GM18511 (cell line): ENCODE results near the gene GPR37L1.
"Not testable (repeated sequence)": the region's sequence is repeated elsewhere in the genome, so short reads cannot be mapped to it uniquely, and the experiment has no call there.

Experiments
- ATAC-seq: cut with Tn5 transposase; IDR thresholded peaks from one replicate; pipeline ENCODE4 v1.9.1; 2021; ENCODE audit warnings: mild to moderate bottlenecking, moderate library complexity; ENCODE audit not compliant: unreplicated experiment

GPR37L1 gene

DNA sequence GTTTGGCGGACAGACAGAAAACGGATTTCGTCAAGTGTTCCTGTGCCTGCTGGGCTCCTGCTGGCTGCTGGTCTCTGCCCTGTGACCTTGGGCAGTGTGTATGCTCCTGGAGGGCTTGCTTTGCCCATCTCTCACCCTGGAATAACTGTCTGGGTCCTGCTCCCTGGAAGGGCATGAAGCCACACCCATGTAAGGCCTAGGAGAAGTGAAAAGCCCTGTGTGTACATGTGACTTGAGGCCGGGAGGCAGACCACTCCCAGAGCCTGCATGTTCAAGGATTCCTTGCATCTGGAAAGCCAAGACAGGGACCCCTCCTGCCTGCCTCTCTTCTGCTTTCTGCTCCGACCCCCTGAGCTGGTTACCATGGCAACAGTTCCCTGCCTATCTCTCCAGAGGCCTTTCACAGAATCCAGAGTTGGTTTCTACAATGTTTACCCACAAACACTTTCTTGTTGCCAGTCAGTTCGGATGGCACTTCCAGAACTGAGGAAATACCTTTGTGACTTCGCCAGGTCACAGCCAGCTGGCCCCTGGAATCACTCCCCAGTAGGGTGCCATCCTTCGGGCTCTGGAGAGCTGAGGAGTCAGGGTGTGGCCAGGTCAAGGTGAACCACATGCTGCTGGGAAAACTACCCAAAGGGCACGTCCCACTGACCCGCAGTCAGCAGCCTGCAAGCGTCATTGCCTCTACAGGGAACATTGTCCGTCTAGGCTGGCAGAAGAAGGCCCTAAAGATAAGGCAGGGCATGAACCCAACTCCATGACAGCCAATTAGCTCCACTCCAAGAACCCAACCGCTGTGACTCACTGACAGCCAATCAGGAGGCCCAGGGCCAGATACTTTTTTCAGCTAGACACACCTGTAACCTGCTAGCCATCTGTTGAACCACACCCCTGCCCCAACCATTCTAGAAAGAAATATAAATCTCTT, 14.7 kb upstream of the GPR37L1 start:
- no peak for ATAC-seq

DNA sequence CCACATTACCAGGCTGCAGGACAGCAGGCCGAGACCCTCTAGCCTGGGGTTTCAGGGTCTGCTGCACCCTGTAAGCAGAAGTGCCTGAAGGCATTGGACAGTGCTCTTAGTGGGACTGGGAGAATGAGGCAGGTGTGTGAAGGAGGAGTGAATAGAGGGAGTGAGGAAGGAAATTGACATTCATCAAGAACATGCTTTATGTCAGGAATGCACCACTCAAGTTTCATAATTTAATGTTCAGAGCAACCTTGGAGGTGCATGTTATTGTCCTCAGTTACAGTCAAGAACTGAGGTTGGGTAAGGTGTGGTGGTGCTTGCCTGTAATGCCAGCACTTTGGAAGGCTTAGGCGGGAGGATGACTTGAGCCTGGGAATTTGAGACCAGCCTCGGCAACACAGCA, 11.7 kb upstream of the GPR37L1 start:
- no peak for ATAC-seq

DNA sequence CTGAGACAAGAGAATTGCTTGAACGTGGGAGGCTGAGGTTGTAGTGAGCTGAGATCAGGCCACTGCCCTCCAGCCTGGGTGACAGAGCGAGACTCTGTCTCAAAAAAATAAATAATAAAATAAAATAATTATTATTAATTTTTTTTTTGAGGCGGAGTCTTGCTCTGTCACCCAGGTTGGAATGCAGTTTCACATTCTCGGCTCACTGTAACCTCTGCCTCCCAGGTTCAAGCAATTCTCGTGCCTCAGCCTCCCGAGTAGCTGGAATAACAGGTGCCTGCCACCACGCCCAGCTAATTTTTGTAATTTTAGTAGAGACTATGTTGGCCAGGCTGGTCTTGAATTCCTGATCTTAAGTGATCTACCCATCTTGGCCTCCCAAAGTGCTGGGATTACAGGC, 11.1 kb upstream of the GPR37L1 start:
- not testable (repeated sequence) for ATAC-seq

DNA sequence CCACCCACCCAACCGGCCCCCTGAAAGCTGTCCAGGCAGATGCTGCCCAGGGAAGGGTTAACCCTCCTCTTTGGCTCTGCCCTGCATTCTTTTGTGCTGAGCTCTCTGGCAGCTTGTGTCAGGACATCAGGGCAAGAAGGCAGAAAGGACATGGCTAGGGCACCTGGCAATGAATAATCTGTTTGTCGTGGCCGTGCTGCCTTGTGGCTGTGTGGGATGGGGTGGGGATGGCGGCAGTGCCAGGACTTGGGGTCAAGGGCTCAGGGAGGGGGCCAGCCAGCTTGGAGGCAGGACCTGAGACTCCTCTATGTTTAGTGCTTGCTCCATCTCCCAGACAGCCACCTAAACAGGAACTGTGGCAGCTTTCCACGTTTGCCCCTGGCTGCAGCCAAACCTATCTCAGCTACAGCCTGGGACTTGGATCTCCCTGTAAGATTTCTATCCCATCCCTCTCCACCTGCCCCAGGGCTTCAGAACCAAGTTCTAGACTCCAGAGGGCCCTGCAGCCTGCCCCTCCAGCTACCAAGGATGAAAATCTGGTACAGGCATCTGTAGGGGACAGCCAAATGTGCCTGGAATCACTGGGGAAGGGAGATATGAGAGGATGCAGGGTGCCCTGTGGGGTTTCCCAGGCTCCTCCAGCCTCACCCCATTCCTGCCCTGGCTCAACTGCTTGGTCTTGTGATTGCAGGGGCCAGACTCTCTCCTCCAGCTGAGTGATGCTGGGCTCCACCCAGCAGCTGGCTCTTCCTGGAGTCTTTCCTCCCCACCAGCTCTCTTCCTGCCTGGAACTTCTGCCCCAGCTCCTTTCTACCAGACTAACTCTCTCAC, 9.6 kb upstream of the GPR37L1 start:
- no peak for ATAC-seq

DNA sequence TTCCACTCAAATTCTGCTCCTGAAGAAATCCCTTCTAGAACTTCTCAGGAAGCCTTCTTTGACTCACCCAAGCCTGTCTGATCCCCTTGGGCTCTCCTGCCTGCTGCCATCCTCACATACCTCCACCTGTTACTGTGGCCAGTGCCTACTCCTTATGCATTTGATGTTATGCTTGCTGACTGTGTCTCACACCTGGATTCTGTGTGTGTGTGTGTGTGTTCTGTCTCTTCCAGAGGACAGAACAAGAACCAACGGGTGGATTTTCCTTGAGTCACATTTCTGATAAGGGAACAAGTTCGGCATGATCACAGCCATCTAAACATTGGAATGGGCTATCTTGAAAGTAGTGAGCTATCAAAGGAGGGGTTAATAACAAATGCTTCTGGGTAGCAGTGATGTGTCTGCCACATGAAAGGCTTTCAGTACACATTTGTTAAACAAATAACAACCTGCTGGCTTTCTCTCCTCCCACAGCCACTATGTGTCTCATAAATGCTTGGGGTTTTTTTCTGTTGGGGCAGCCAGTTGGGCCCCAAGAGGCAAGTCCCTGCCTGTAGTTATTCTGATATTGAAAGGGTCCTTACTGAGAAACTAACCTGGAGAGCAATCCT, 8.9 kb upstream of the GPR37L1 start:
- no peak for ATAC-seq

DNA sequence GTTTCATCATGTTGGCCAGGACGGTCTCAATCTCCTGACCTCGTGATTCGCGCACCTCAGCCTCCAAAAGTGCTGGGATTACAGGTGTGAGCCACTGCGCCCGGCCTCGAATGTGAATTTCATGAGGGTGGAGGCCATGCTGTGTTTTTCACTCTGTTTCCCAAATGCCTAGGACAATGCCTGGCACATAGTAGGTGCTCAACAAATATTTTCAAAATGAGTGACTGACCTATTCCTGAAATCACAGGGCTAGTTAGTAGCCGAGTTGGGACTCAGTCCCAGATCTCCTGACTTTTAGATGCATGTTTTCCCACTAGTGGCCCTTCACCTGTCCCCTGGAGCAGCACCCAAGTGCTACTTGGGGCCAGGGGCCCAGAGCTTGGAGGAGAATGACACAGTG, 6.4 kb upstream of the GPR37L1 start:
- no peak for ATAC-seq

DNA sequence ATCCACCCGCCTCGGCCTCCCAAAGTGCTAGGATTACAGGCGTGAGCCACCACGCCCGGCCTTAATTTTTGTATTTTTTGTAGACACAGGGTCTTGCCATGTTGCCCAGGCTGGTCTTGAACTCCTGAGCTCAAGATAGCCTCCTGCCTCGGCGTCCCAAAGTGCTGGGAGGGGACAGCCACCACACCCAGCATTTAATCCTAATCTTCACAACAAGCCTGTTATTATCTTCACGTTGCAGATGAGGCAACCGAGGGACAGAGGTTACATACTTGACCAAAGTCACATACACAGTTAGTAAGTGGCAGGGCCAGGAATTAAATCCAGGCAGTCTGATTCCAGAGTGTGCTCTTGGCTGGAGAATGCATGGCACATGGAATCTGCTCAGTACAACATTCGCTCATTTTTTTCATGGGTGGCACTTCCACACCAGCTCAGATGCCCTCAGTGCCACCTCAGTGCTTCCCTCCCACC, 4.8 kb upstream of the GPR37L1 start:
- ATAC-seq: no peak

DNA sequence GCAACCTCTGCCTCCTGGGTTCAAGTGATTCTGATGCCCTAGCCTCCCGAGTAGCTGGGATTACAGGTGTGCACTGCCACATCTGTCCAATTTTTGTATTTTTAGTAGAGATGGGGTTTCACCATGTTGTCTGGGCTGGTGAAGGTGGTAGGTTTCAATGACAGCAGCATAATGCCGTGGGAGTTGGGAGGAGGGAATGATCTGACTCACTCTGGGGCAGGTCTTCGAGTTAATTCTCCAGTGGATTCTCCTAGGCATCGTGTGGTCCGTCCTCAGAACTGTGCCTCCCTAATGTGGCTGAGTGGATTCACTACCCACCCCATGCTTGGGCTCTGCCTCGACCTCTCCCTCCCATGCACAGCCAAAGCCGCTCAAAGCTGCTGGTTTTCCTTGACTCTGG, 1.7 kb upstream of the GPR37L1 start:
- ATAC-seq: no peak

DNA sequence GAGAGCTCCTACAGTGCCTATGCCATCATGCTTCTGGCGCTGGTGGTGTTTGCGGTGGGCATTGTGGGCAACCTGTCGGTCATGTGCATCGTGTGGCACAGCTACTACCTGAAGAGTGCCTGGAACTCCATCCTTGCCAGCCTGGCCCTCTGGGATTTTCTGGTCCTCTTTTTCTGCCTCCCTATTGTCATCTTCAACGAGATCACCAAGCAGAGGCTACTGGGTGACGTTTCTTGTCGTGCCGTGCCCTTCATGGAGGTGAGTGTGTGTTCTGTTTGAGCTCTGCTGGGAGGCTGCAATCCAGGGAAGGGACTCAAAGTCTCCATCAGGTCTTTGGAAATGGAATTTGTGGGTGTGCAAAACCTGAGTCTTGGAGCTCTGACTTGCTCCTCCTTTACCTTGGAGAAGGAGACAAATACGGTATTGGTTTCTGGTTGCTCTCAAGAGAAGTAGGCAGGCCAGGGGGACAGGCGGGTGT, 658 bp downstream of the GPR37L1 start:
- no peak for ATAC-seq

DNA sequence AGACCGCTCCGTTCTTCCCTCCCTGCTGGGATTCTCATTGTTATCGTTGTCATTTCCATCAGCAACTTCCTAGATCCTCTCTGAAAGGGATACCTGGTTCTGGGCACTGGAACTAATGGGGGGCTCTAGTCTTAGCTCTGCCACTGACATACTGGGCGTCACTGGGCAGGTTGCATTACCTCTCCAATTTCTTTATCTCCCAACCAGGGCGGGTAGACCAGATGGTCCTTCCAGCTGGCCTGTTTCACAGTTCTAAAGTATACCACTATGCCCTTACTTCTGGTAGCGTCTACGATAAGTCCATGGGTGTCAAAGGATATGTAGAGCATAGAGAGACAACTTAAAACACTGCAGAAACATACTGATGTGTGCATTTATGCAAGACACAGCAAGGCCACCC, 1.4 kb downstream of the GPR37L1 start:
- no peak for ATAC-seq

DNA sequence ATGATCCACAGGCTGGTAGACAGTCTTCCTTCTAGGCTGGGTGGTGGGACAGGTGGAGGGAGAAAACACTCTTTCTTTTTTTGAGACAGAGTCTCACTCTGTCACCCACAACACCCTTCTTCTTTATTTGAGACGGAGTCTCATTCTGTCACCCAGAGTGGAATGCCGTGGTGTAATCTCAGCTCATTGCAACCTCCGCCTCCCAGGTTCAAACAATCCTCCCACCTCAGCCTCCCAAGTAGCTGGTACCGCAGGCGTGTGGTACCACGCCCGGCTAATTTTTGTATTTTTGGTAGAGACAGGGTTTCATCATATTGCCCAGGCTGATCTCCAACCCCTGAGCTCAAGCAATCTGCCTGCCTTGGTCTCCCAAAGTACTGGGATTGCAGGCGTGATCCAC, 2.9 kb downstream of the GPR37L1 start:
- no peak for ATAC-seq

DNA sequence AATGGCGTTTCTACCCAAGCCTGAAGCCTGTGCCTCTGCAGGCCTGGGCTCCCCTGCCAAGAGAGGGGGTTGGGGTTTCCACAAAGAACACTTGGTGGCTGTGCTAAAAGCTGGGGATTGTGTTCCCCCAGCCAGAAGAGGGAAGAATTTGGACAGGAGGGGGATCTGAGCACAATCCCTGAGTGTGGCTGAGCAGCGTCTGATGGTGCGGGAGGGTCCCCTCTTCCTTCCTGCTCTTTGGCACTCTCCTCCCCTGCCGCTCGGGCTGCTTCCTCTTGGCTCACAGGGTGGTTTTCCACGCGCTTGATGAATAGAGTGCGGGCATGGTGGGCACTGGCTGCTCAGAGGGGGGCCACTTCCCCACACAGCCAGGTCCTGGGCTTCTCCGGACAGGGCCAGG, 3.7 kb downstream of the GPR37L1 start:
- no peak for ATAC-seq

DNA sequence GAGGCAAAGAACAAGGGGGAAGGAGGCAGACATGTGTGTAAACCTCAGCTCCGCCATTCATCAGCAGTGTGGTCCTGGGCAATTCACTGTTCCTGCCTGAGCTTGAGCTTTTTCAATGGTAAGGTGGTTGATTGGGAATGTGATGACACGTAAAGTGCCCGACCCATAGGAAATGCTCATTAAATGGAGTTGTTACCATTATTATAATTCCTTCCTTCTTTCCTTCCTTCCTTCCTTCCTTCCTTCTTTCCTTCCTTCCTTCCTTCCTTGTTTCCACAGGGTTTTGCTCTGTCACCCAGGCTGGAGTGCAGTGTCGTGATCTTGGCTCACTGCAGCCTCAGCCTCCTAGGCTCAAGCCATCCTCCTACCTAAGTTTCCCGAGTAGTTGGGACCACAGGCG, 4.3 kb downstream of the GPR37L1 start:
- ATAC-seq: no peak

DNA sequence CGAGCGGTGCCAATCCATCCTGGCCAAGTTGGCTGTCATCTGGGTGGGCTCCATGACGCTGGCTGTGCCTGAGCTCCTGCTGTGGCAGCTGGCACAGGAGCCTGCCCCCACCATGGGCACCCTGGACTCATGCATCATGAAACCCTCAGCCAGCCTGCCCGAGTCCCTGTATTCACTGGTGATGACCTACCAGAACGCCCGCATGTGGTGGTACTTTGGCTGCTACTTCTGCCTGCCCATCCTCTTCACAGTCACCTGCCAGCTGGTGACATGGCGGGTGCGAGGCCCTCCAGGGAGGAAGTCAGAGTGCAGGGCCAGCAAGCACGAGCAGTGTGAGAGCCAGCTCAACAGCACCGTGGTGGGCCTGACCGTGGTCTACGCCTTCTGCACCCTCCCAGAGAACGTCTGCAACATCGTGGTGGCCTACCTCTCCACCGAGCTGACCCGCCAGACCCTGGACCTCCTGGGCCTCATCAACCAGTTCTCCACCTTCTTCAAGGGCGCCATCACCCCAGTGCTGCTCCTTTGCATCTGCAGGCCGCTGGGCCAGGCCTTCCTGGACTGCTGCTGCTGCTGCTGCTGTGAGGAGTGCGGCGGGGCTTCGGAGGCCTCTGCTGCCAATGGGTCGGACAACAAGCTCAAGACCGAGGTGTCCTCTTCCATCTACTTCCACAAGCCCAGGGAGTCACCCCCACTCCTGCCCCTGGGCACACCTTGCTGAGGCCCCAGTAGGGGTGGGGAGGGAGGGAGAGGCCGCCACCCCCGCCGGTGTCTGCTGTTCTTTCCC, 5.3 kb downstream of the GPR37L1 start:
- ATAC-seq: no peak

DNA sequence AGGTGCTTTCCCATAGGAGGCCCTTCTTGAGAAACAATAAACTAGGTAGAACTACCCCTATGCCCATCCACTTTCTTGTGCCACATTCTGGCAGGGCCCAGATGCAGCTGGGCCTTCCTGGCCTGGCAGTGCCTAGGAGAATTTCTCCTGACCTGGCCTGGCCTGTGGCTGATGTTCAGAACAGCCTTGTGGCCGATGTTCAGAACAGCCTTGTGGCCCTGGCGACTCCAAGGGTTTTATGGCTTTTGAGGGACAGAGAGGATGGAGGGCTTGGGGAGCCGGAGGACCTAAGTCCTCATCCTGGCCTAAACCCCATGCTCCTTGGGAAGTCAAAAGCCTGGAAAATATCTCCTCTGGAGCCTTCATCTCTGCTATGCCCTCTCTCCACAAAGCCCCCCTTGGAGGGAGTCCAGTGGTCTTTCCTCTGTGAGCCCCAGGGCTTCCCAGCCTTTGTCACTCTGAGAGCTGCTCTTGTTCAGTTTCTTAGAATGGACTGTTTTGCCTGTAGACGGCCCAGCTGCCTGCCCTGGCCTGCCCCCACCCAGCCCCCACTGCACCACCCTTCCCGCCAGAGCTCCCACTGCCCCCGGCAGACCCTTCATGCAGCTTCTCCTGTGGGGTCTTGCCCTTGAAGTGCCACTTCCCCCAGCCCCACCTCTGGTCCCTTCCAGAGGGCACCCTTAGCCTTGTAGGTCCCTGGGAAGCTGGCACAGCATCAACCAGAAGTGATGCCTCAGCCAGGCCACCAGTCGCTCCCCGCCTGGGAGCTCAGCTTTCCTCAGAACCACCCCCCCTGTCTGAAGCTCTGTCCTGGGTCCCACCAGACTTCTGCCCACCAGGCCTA, 7.0 kb downstream of the GPR37L1 start:
- no peak for ATAC-seq

DNA sequence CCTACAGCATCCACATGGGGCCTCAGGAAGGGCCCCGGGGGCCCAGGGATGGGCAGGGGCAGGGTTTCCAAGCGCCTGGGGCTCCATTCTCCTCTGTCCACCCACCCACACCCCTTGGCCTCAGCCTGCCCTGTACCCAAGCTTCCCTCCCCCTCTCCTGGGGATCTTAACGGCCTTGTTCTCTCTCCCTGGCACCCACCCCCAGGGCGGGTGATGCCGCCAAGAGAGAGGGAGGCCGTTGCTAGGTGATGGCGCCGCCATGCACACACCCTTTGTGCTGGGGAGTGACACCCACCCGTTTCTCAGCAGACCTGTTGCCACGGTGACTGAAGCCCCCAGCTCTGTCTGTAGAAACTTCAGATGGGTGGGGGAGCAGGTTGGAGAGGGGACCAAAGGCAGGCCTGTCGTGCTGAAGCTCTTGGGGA, 7.6 kb downstream of the GPR37L1 start:
- no peak for ATAC-seq

DNA sequence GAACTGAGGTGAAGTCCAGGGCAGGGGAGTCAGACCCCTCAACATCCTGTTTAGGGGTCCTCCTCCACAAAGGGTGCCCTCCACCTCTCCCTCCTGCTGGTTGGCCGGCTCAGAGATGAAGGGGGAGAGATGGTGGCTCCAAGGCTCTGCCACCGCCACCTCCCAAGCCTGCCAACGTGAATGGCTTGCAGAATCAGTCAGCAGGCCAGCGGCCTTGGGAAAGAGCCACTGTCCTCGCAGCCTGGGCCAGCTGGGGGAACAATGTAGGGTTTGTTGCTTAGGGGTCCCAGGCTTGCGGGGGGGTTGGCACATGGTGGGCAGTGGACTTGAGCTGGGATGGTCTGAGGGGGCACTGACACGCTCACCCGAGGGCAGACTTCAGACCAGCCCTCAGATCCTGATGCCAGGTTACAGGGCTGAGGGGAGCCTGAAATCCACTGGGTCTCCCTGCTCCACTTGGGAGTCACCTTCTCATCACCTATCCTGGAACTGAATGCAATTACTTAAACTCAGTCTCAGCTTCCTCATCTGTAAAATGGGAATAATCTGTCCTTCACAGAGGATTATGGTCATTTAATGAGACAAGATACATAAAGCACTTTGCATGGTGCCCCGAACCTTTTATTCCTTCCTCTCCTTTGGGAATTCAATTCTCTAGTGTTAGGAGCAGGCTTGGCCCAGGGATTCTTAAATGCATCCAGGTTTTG, 8.3 kb downstream of the GPR37L1 start:
- ATAC-seq: no peak

DNA sequence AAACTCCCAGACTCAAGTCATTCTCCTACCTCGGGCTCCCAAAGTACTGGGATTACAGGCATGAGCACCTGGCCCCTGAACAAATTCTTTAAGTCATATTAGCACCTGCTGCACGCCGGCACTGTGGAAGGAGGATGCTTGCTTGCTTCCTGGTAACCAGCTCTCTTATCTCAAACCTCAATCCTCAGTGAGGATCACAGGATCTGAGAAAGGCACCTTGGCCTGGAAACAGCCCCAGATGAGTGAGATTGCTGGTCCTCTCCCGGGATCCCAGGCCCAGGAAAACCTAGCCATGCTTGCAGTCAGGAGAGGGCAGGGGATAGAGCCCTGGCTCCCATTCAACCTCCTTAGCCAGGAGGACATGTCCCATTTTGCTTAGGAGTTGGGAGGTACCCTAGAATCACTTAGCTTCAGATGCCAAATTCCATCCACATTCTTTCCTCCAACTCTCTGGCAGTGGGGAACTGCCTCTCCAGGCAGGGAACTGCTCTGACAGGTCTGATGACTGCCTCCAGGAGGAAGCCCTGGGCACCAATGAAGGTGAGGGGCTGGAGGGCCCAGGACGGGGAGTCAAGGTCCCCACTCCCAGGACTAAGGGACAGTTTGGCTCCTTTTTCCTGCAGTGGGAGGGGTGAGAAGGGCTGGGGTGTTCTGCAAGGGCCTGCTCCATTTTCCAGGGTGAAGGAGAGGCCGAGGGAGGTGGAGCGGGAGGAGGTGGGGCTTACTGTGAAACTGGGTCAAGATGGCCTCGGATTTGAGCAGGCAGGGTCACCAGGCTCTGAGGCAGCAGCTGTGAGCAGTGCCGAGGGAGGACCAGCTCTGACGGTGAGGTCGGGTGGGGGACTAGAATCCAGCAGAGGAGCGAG, 9.5 kb downstream of the GPR37L1 start:
- no peak for ATAC-seq
